ENCODE measurements around the gene HOXA3.
A peak's percentile ranks its signal among the peaks of the same experiment; 100 is the strongest.

- TF ChIP-seq CTCF (IDR thresholded peaks at IDR 0.05) (no peak), POLR2A (IDR thresholded peaks at IDR 0.05) (no peak), EP300 (IDR thresholded peaks at IDR 0.05) (no peak), POLR2AphosphoS5 (IDR thresholded peaks at IDR 0.05) (peak in 1 of 4 donors; percentile 1)
Observed at GRCh38 chr7:27101957-27102580, 50.3 kb downstream of the HOXA3 start.
